Osteocyte (in vitro differentiated cells): Measurements from ENCODE around the gene BEST1. TPM values are rescaled to one million over a fixed set of nuclear protein-coding genes. Genes with fewer than 3 reads are reported as not detected.

Source experiments
- DNase-seq: peaks from one replicate; pipeline ENCODE4 v3.0.0; 2021; ENCODE audit warnings: mixed read lengths; ENCODE audit not compliant: unreplicated experiment; ENCODE audit errors: extremely low spot score
- H3K27ac Mint-ChIP-seq: one replicate; pipeline ENCODE4 v1.8.0; 2021; ENCODE audit warnings: mild to moderate bottlenecking, mixed read lengths; ENCODE audit not compliant: unreplicated experiment
- H3K27me3 Mint-ChIP-seq: one replicate; pipeline ENCODE4 v1.8.0; 2021; ENCODE audit warnings: mixed read lengths; ENCODE audit not compliant: unreplicated experiment
- H3K36me3 Mint-ChIP-seq: one replicate; pipeline ENCODE4 v1.8.0; 2021; ENCODE audit warnings: mixed read lengths; ENCODE audit not compliant: unreplicated experiment
- H3K4me1 Mint-ChIP-seq: one replicate; pipeline ENCODE4 v1.8.0; 2021; ENCODE audit warnings: mixed read lengths; ENCODE audit not compliant: unreplicated experiment
- H3K4me3 Mint-ChIP-seq: one replicate; pipeline ENCODE4 v1.8.0; 2021; ENCODE audit warnings: mild to moderate bottlenecking, moderate library complexity, mixed read lengths; ENCODE audit not compliant: unreplicated experiment
- H3K9me3 Mint-ChIP-seq: one replicate; pipeline ENCODE4 v1.8.0; 2021; ENCODE audit warnings: mixed read lengths; ENCODE audit not compliant: unreplicated experiment
- total RNA-seq: library from RNA; stranded (reverse); gene quantifications from 2 replicates; pipeline ENCODE4 v1.2.1, GENCODE V29; 2021
- TF ChIP-seq, protein P1 (sequence below): fragments of 200-600 bp; sonication (generic); IDR thresholded peaks from 2 replicates; pipeline ENCODE4 v1.5.0; 2021; ENCODE audit warnings: antibody characterized with exemption, mild to moderate bottlenecking, moderate library complexity

BEST1 gene
- total RNA-seq, 1 donor from 2014 or later, result 0.81 TPM

DNA sequence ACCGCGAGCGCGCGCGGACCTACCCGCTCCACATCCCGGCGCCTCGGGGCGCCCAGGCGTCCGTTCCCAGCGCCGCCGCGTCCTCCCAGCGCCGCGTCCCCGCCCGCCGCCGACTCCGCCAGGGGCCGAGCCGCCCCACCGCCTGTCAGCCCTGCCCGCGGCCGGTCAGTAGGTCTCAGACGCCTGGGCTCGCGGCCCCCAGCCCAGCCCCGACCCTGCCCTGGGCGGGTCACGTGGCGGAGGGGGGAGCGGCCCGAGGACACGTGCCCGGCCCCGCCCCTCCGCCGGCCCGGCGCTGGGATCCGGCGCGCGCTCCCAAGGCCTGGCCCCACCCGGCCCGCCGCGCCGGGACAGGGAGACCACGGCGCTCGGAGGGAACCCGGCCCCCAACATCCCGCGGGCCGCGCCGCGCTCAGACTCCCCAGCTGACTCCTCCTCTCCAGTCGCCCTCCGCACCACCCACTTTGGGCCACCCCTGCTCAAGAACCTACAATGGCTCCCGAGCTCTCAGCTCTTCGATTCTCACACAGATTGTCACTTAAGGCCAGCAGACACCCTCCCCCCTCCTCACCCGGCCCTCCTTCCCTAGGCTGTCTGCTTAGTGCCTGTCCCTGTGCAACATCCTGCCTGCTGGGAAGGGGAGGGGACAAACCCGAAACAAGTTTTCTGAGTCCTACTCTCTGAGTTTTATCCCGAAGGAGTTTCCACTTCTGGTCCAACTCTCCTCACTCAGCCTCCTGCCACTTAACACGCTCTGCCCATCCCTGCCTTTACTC is 32.6 kb upstream of the BEST1 start, which contains the start of gene RAB3IL1:
RAB3IL1 (minus strand) TSS at position 233 of the 776 bp plus-strand sequence; CDS start at position 34, 199 bp downstream.
- Mint-ChIP-seq H3K4me1 (peaks cover 66% of the 10 kb centered on the region), H3K27ac (peak within 1 kb of the TSS; percentile 63), H3K4me3 (peak within 1 kb of the TSS; percentile 80), H3K36me3 (no peaks in the 10 kb centered on the region), H3K9me3 (no peaks in the 10 kb centered on the region), H3K27me3 (no peaks in the 10 kb centered on the region)
- TF ChIP-seq, protein P1, sequence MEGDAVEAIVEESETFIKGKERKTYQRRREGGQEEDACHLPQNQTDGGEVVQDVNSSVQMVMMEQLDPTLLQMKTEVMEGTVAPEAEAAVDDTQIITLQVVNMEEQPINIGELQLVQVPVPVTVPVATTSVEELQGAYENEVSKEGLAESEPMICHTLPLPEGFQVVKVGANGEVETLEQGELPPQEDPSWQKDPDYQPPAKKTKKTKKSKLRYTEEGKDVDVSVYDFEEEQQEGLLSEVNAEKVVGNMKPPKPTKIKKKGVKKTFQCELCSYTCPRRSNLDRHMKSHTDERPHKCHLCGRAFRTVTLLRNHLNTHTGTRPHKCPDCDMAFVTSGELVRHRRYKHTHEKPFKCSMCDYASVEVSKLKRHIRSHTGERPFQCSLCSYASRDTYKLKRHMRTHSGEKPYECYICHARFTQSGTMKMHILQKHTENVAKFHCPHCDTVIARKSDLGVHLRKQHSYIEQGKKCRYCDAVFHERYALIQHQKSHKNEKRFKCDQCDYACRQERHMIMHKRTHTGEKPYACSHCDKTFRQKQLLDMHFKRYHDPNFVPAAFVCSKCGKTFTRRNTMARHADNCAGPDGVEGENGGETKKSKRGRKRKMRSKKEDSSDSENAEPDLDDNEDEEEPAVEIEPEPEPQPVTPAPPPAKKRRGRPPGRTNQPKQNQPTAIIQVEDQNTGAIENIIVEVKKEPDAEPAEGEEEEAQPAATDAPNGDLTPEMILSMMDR, result no peak
- peak; percentile 88 for DNase-seq

DNA sequence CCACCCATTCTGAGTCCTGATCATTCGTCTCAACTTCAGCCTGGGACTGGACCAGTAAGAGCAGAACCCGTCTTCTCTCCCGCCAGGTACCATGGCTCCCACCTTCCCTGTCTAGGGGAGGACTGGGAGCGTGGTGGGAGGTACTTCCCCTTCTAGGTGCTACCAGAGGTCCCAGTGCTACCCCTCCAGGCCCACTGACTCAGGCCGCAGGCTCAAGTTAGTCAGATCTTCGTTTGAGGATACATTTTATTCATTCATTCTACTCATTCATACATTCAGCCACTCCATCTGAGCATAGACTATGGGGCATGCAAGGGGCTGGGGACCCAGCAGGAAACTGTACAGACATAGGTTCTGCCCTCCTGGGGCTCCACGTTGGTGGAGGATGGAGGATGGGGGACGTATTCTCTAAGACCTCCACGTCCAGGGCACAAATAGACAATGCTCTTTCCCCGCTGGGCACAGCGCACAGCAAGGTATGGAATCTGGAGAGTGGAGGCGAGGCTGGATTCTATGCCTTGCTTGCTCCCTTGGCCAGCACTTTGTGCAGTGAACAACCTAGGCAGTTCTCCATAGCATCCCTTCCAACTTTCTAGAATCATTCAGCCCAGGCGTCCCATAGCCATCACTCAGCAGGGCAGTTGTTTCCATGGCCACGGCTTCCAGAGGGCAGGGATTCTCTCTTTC is 31.8 kb upstream of the BEST1 start:
- Mint-ChIP-seq H3K4me1 (peaks cover 73% of the 10 kb centered on the region), H3K27me3 (no peaks in the 10 kb centered on the region), H3K4me3 (peak overlapping the region; percentile 80), H3K9me3 (no peaks in the 10 kb centered on the region), H3K27ac (peak overlapping the region; percentile 63), H3K36me3 (no peaks in the 10 kb centered on the region)
- DNase-seq, result peak; percentile 66
- TF ChIP-seq, protein P1, result no peak

DNA sequence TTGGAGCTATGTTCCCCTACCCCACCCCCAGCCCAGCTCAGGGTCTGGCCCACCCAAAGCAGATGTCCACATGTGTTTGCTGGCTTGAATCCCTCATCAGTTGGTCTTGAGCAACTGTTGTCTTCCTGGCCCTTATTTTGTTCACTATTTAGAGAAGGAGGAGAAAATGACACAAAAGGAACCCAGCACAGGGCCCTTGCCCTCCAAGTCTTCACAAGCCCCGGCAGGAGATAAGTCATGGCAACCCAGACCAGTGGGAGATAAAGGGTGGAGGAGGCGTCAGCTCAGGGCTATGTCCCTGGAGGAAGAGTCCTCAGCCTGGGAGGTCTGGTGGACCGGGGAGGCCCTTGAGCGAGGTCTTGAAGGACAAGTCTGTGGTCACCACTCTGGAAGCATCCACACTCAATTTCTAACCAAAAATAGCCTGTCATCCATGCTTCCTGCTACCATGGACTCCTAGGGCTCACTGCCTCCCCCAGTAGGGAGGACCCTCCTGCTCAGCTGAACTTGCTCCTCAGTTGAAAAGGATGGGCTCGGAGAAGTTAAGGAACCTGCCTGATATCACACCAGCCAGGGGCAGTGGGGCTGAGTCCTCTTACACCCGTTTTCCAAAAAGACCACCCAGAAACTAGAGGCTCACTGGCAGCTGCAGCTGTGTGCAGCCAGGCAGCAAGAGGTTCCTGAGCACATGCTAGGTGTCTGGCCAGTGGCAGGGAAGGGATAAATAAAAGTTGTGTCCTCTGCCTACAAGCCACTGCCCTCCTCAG is 31.0 kb upstream of the BEST1 start:
- Mint-ChIP-seq H3K4me3 (peak overlapping the region; percentile 80), H3K27ac (peak overlapping the region; percentile 63), H3K27me3 (no peaks in the 10 kb centered on the region), H3K4me1 (peaks cover 75% of the 10 kb centered on the region), H3K9me3 (no peaks in the 10 kb centered on the region), H3K36me3 (no peaks in the 10 kb centered on the region)
- DNase-seq, result peak; percentile 64
- TF ChIP-seq, protein P1, result no peak

DNA sequence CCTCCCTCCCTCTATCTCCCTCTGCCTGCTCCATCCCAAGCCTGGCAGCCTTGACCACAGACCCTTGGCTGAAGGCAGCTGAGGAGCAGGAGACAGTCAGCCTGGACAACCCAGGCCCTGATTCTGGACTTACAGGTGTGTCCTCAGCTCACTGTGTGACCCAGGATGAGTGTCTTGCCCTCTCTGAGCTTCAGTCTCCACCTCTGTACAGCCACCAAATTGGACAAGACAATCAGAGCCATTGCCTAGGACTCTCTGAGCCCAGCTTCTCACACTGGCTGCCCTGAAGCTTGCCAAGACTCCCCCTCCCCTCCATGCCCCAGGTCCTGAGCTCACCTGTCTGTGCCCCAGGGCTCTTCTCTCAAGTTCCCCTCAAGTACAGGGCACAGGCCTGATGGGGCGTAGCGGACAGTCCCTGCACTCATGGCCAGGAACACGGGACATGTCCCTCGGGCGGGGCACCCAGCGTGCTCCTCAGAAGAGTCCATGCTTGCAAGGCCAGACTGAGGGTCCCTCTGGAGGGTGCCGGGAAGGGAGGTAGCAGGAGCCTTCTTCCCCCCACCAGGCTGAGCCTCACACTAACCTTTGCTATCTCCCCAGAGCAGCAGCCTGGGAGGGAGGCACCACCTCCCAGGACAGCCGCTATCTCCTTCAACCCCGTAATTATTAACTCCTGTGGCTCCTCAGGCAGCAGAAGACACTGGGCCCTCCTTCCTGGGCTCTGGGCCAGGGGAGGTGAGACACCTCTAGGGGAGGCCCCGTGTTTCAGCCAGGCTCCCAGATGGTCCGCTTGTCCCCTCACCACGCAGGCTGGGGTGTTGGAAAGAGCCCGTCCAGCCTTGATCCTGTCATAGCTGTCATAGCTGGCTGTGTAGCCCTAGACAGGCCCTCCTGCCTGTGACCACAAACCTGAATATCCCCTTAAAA is 30.2 kb upstream of the BEST1 start:
- TF ChIP-seq, protein P1, result no peak
- no peak overlapping the region for H3K27ac Mint-ChIP-seq
- H3K36me3 Mint-ChIP-seq, result no peaks in the 10 kb centered on the region
- no peaks in the 10 kb centered on the region for H3K9me3 Mint-ChIP-seq
- DNase-seq, result peak; percentile 79
- peaks cover 77% of the 10 kb centered on the region for H3K4me1 Mint-ChIP-seq
- H3K27me3 Mint-ChIP-seq, result no peaks in the 10 kb centered on the region
- no peak overlapping the region for H3K4me3 Mint-ChIP-seq
